ENCODE data around the gene CCRL2. TPM values are rescaled to one million over a fixed set of nuclear protein-coding genes. Genes with fewer than 3 reads are reported as not detected.

The CCRL2 gene
- 3.6 TPM in 1 of 2 replicates, not detected in the other for total RNA-seq

GRCh38 chr3:46406788-46407611, at the start of gene CCRL2, which contains the start of gene CCR5AS:
TSS of gene CCRL2 (plus strand) at chr3:46407259. CDS start at chr3:46408080, 821 bp downstream.
TSS of gene CCR5AS (minus strand) at chr3:46407066.

GRCh38 chr3:46370839-46371518, 36.1 kb upstream of the CCRL2 start, which contains the start of gene CCR5:
TSS of gene CCR5 (plus strand) at chr3:46370946. CDS start at chr3:46372903, 1,957 bp downstream.

Other genes with a start within 250 kb of the CCRL2 start
- gene CCR1, start 198.9 kb upstream of the CCRL2 start, total RNA-seq, result not detected in 2 replicates
- gene CCR3, start 164.8 kb upstream of the CCRL2 start, total RNA-seq, result not detected in 2 replicates
- not detected in 2 replicates for gene CCR2, start 53.1 kb upstream of the CCRL2 start, total RNA-seq
- not detected in 2 replicates for gene CCR5, start 36.3 kb upstream of the CCRL2 start, total RNA-seq
- gene LTF, start 57.6 kb downstream of the CCRL2 start, total RNA-seq, result under 0.01 and 23.3 TPM in 2 replicates
- gene RTP3, start 90.7 kb downstream of the CCRL2 start, total RNA-seq, result not detected in 2 replicates
- 0.32 and 1.3 TPM in 2 replicates for gene LRRC2, start 159.0 kb downstream of the CCRL2 start, total RNA-seq
- gene FAM240A, start 205.3 kb downstream of the CCRL2 start, total RNA-seq, result not detected in 2 replicates